OCI-LY3 (cell line): ENCODE data around the gene MTMR11.

Experiments used
- CTCF ChIP-seq: fragments of 200-600, 300-600 bp; sonication (generic); IDR thresholded peaks from 2 replicates; pipeline ENCODE4 v1.5.1; 2014; ENCODE audit warnings: antibody characterized with exemption, low read length, low read depth
- EZH2phosphoT487 ChIP-seq: fragments of 200-600 bp; shearing (Covaris generic); IDR thresholded peaks from 2 replicates; pipeline ENCODE4 v1.6.1; 2018; ENCODE audit warnings: antibody characterized with exemption, mixed run types, low read depth

DNA sequence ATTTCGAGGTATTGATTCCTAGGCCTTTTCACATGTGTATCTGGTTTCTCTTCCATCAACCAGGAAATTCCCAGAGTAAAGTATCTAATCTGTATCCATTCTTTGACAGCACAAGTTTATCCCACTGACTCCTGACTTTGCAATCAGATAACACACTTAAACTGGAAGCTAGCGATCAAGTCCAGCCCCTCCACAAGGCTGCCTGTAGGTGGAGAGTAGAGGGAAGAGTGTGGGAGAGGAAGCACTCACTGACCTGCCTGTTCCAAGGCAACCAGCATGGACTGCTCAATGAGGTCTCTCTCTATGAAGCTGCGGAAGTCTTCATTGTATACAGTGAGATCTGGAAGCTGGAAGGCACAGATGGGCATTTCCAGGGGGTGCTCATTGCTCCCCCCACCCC lies 30.4 kb upstream of the MTMR11 start:
- no peak for TF ChIP-seq CTCF
- TF ChIP-seq EZH2phosphoT487: no peak
